NCI-H2171 treated with DMSO at 0.1 percent for 48 hours (cell line): ENCODE measurements around the gene DEAF1.
"Not testable (repeated sequence)": the region's sequence is repeated elsewhere in the genome, so short reads cannot be mapped to it uniquely, and the experiment has no call there.

Experiments used
- DNase-seq: peaks from one replicate; lab custom pipeline; 2025; lab: John Stamatoyannopoulos, UW

DEAF1 gene

DNA sequence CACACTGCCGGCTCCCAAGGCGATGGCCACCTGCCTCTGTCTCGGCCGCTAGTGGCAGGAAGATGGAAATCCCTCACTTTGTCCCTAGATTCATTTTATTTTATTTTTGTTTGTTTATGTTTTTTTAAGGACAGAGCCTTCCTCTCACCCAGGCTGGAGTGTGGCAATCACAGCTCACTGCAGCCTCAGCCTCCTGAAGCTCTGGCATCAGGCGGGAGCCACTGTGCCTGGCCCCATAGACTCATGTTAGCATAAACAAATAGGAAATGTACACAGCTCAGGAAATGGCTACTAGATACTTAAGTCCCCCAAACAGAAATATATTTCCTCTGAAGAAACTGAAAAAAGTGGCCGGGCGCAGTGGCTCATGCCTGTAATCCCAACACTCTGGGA is 4.1 kb upstream of the DEAF1 start:
- DNase-seq = no peak

DNA sequence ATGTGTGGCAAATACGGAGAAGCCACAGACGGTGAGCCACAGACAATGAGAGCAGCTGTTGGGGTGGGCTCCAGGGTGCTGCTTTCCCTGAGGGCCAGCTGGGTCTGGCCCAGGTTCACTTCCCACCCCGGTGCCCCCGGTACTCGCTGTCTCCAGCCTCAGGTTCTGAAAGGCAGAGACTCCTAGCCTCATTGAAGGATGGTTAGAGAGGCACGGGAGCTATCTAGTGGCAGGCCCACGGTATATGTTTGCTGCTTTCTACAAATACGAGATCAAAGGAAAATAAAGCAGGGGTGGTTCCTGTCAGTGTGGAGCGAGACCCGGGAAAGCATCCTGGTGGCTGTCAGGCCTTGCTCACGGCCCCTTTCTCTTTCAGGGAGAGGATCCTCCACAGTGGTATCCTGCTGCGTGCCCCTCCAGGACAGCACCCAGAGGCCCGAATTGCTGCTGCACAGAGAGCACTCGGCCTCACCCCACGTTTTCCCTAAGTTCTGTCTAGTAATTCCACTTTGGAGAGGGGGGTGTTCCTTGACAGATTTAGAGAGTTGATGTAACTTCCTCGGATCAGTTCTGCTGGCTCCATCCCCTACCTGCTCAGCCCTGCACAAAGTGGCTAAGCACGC is 3.6 kb upstream of the DEAF1 start:
- no peak for DNase-seq

DNA sequence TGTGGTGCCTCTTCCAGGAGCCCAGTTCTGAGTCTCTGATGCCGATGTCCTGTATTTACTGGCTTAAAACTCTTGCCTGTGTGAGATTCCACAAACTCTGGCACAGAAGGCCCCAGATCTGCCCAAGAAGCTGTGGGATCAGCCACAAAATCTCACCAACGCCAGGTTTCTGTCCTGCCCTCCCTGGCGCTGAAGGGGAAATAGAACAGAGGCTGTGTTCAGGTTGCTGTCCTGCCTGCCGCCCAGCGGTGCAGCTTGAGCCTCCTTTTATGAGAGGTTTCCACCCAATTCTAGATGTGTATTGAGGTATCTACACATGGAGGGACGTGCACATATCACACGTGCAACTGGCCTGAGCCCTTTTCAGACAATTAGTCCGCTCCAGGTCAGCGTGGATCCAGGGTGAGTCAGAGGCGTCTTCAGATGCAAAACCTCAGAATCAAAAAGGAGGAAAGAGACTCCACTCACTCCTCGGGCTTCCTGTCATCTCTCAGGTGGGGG is 2.8 kb upstream of the DEAF1 start:
- DNase-seq = no peak

DNA sequence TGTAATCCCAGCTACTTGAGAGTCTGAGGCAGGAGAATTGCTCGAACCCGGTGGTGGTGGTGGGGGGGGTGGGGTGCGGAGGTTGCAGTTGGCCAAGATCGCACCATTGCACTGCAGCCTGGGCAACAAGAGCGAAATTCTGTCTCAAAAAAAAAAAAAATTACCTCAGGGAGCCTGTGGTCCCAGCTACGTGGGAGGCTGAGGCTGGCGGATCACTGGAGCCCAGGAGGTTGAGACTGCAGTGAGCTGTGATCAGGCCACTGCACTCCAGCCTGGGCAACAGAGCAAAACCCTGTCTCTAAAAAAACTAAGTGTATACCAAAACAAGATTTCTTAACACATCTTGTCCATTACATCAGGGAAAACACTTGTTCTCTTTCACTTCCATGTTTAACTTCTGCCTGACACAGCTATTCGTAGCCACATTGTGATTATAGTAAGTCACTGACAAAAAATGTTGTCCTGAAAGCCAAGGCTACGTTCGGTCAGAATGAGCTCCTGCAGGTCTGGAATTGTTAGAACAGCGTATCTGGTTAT is 2.0 kb upstream of the DEAF1 start:
- no peak for DNase-seq

DNA sequence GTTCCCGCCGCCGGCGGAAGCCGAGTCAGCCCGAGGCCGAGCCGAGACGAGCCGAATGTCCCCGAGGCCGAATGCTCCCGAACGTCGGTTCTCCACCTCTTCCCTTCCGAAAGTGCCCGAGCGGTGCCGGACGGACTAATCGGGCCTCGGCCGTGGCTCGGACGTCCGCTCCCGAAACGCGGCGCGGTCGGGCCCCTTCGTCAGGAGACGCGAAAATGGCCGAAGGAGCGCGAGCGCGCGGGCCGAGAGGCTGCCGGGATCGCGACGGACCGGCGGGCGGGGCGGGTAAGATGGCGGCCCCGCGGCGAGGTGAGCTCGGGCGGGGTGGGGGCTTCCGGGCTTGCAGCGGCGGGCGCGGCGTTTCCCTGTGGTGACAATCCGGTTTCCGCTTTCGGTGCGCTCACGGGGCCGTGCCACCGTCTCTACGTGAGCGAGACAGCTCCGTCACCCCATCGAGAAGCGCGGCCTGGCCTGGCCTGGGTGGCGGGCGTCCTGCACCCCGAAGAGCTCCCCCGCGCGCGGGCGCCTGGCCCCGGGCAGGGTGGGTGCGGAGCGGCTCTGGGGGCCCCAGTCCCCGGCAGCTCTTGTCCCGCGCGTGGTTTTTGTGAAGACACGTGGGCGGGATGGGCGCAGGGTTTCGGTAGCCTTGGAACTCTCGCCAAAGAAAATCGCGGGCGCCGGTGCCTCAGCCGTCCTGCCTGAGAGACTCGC is 671 bp upstream of the DEAF1 start, which contains the start of gene TMEM80:
TMEM80 (plus strand) TSS at position 279 of the 711 bp plus-strand sequence; CDS start at position 291, 12 bp downstream.
- peak; percentile 82 for DNase-seq

DNA sequence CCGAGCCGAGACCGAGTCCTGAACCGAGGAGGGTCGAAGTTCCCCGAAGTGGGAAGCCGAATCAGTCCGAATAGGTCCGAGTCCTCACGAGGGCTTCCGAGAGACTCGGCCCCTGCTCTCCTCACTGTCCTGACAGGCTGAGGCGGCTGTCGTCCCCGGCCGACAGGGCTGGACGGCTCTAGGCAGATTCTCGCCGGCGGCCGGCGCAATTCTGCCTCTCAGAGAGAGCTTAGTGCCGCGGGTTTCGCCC is 191 bp upstream of the DEAF1 start:
- no peak for DNase-seq

DNA sequence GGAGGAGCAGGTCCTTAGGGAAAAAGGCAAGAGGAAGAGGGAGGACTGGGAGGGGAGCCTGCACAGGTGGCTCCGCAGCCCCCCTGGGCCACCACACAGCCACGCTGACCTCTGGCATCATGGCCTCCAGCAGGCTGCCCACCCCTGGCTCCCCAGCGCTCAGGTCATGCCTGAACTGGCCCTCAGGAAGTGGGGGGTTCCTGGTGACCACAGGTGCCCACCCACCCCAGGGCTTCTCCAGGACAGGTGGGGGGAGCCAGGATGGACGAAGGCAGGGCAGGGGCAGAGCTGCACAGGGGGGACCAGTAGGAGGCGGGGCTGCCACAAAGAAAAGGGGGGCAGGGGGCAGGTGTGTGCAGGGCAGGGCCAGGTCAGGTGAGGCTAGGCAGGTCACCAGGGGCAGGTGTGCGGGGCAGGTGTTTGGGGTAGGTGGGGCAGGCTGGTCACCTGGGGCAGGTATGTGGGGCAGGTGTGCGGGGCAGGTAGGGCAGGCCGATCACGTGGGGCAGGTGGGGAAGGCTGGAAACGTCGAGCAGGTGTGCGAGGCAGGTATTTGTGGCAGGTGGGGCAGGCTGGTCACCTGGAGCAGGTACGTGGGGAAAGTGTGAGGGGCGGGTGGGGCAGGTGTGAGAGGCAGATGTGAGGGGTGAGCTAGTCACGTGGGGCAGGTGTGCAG is 997 bp downstream of the DEAF1 start:
- no peak for DNase-seq

DNA sequence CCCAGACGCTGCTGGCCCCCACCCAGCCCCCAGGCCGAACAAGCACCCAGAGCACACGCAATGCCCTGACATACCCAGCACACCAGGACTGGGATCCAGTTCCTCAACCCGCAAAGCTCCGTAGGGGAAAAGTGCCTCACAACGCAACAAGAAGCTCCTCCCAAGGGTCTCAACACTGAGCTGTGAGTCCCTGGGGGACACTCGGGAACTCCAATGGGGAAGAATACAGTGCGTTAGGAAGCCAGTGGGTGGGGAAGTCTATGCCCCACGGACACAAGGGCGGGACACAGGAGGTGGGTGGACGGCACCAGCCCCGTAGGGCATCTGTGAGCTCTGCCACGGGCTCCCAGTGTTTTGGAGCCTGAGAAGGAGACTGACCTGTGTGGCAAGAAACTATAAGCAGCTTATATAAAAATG is 1.6 kb downstream of the DEAF1 start:
- DNase-seq = no peak

DNA sequence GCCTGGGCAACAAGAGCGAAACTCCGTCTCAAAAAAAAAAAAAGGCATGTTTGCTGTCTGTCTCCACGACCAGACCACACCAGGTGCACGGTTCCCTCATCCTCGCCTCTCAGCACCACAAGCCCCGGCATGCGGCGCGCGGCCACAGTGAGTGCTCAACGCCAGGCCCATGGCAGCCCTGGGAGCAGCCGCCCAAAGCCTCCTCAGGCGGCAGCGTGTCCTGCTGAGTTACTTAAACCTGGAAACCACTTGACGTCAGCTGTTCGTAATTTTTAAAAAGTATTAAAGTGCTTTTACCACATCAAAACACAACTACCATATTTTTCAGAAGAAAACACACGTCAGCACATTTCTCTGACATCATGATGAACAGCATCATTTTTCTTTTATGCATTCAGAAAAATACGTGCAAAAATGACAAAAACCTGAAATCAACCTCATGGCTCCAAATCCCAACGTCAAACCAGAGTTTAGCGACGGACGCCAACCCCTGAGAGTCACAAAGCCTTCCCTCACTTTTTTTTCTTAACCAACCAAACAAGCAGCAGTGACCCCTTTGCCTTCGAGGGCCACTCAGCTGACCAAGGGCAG is 2.1 kb downstream of the DEAF1 start:
- no peak for DNase-seq

DNA sequence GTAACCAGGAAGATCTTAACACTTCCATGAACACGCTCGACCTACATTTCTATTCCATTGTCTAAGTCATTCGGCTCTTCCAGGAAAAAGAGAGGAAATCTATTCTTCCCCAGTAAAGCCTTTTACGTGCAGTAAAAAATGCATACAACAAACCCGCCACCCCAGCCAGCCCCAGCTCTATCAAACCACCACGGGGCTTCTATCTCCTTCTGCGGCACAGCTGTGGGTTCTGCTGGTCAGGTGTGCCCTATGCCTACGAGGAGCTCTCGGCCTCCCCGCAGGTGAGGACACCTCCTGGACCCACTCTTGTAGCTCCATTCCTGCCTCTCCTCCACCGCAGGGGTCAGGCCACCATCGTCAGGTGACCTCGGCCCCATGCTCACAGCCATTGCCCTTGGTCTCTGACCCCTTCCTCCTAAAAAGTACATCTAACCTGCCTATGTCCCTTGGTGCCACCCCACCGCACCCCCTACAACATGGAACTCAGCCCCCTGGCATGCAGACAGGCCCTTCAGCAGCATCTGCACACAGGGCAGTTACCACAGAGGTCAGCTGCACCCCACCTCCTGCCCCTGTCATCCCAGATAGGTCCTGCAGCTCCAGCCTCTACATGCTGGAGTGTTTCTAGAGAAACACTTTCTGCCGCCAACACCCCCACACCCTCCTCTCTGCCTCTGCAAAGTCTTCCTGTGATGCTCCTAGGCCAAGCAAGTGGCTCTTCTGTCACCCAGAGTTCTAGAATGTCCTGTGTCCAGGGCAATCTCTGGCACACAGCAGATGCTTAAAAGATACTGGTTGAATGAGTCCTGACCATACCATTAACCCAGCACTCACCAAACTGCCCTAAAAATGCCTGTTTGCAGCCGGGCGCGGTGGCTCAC is 3.1 kb downstream of the DEAF1 start:
- DNase-seq = no peak

DNA sequence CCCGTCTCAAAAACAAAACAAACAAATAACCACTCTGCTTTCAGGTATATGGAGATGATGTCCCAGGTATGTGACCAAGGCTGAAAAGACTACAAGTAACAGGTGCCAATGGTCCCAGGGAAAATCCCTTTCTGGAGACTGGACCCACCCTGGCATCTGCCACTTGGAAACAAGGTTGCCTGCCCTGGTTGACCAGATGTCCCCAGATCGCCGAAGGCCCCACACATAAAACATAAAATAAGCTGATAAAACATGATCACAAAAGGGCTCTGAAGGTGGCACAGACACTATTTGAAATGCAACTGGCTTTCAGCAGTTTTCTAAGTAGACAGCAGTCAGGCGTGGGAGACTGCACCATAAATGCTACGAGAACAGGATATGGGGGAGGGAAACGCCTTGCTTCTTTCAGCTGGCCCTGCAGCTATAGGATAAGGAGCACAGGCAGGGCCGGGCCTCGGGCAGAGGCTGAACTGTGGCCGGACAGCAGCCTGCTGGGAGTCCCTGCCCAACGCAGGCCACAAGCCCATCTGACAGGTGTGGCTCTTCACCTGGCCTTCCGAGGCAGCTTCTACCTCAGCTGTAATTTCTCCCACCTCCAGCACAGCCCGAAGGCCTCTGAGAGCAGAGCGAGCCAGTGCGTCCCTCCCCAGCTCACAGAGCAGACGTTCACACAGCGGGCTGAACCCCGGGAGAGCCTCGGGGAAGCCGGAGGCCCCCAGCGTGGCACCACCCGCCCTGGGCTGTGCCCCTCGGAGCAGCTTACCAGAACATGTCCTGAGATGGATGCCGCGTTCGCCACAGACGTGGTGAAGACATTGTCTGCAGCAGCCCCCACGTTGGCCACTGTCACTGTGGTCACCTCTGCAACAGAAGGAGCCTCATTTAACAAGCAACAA is 4.0 kb downstream of the DEAF1 start:
- no peak for DNase-seq

DNA sequence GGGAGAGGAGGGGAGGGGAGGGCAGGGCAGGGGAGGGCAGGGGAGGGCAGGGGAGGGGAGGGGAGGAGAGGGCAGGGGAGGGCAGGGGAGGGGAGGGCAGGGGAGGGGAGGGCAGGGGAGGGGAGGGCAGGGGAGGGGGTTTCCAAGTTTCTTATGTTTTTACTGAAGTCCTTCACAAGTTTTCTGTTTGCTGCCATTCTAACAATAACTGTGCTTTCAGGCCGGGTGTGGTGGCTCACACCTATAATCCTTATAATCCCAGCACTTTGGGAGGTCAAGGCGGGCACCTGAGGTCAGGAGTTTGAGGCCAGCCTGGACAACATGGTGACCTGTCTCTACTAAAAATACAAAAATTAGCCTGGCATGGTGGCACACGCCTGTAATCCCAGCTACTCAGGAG is 4.8 kb downstream of the DEAF1 start:
- not testable (repeated sequence) for DNase-seq

DNA sequence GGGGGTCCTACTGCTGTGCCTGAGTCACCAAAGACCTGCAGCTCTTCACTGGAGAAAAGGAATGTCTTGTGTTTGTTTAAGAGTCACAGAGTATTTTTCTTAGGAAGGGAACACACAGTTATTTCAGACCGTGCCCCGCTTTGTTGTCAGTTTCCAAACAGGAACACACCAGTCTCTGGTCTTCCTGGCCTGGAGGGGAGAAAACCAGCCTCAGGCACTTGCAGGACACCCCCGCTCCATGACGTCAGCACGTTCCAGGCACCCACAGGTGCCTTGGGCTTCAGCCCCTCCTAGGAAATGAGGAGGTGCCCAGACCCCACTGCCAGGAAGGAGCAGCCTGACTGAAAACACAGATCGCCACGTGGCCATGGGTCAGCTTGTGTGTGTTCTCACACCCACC is 5.4 kb downstream of the DEAF1 start:
- no peak for DNase-seq

DNA sequence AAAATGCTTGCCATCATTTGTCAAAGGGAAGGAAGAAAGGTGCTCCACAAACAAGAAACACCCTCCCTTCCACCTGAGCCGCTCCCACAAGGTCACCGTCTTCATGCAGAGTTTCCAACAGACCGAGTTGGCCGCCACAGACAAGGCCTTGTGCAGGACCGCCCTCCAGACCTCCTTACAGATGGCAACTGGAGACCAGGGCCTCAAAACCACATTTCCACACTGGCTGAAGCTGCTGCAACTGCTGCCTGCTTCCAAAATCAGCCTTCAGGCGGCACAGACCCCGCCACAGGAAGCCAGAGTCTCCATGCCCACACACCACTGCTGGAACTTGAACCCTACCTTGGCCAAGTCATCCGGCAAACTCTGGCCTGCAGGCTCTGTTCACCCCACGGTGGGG is 6.3 kb downstream of the DEAF1 start:
- DNase-seq = no peak

DNA sequence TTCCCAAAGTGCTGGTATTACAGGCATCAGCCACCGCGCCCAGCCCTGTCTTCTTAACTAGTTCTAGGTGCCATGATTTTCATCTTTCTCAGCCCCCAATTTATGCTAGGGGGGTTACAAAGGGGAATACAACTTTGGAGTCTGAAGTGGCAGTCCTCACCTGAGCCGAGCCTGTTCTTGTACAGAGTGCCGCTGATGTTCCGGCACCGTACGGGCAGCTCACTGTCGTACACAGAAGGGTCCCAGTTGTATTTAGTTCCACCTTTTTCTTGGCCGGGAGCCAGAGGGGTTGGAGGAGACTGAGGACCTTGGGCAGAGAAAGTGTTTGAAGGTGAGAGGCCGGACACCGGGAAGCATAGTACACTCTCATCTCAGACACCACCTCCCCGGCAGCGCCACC is 7.3 kb downstream of the DEAF1 start:
- no peak for DNase-seq

DNA sequence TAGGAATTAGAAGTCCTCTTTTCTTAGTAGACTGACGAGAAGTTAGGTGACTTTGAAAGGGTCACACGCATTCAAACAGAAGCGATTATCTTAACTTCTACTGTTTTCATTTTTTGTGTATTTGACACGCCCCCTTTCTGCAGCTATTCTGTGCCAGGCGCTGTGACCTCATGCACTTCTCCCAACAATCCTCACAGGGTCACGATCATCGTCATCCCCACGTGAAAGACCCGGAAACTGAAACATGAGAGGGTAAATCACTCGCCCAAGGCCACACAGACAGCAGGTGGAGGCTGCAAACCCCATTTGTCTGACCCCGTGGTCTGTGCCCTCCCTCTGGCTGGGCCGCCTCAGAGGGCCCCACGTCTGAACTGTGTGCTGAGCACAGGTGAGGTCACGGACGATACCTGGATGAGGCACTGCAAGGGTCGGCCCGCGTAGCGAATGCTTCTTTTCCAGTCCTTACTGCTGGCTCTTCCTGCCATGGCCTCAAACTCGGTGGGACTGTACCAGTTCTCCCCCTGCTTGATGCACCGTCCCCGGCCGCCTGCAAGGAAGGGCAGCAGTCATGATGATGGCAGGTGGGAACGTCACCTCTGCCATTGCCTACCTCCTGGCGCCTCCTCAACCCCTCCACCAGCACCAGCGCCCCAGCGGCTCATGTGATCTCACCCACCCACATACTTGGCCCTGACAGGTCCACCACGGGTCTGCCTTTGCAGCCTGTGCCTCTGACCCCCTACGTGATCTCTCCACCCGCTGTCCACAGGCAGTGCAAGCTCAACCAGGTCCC is 8.4 kb downstream of the DEAF1 start:
- no peak for DNase-seq

DNA sequence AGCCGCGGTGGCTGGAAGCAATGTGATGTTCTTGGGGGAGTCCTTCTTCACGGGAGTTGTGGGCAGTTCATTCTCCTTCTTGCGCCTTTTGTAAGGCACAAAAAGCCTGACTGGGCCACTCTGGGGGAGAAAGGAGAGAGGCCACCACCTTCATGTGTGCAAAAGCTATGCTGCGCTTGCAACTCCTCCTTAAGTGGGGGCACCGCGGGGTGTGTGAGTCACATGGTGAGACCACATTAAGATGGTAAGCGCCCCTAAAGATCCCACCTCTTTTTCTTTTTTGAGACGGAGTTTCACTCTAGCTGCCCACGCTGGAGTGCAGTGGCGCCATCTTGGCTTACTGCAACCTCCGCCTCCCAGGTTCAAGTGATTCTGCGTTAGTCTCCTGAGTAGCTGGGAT is 14.1 kb downstream of the DEAF1 start:
- no peak for DNase-seq

DNA sequence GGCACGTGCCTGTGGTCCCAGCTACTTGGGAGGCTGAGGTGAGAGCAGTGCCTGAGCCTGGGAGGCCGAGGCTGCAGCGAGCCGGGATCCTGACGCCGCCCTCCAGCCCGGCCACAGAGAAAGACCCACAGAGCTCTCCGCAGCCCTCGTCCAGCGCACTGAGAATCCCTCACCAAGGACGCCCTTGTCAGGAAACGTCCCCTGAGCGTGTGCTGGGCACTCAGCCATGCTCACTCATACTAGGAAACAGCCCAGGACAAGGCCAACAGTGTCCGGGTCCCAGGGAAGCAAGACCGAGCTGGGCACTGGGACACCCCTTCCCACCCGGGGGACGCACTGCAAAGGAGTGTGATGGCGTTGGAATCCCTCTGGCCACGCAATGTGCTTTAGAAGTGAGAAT is 14.5 kb downstream of the DEAF1 start:
- DNase-seq = no peak

DNA sequence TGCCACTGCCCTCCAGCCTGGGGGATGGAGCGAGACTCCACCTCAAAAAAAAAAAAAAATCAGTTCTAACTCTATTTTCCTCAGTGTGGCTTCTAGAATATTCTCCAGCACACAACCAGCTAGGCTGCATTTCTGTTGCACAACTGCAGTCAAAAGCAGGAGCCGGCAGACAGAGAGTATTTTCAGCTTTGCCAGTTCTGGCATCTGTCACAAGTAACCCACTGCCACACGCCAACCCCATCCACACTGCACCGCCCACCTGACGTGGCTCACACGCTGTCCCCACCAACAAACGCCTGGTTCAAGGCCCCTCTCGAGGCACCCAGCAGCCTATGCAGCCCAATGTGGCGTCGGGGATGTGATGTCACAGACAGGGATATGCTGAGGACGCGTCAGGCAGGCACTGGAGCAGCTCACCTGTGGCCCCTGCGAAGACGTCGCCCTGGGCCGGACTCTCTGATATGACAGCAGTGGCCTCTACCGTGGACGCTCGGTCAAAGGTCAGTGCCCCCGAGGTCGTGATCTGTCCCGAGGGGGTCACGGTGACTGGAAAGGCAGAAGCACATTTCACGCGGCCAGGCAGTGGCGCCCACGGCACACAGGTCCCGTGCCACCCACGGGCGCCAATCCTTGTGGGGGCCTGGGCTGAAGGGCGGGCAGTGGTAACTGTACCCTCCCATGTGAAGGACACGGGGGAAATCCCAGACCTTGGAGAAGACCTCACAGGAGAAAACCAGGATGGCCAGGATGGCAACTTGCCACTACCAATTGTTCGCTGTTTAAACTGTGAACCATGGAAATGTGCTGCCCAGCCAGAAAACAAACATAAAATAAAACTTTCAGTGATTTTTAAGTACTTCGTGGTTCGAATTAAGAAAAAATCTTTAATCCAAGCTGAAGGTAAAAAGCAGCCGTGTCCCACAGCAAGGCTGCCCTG is 15.5 kb downstream of the DEAF1 start:
- no peak for DNase-seq
